HG02763 (cell line): Measurements from ENCODE around the gene USP12.

Experiments
- ATAC-seq: cut with Tn5 transposase; IDR thresholded peaks from one replicate; pipeline ENCODE4 v1.9.1; 2021; ENCODE audit warnings: mild to moderate bottlenecking, moderate library complexity; ENCODE audit not compliant: unreplicated experiment

USP12 gene

DNA sequence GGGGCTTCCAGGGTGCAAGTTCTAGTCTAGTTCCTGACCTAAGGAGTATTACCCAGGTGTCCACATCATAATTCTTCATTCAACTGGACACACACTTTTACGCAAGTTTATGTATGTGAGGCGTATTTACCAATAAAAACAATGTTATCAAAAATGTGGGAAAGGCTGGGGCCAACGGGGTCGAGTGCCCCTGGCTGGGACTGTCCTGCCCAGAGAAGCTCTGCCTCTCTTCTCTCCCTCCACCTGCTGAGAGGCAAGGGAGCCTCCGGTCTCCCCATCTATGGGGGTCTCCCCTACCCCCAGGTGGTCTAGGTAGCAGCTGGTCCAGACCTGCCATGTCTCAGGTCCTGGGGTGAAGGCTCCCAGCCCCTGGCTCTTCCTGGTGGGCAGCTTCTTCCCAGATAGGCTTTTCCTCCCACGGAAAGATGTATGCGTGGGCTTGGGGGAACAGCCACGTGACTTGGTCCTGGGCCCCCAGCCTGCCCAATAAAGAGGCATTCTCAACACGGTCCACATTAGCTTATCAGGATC, 132.4 kb downstream of the USP12 start:
- no peak for ATAC-seq

GRCh38 chr13:27038323-27038722, 133.3 kb downstream of the USP12 start:
- ATAC-seq = no peak

GRCh38 chr13:27037571-27037970, 134.0 kb downstream of the USP12 start:
- no peak for ATAC-seq

GRCh38 chr13:27037171-27037570, 134.4 kb downstream of the USP12 start:
- ATAC-seq = no peak

DNA sequence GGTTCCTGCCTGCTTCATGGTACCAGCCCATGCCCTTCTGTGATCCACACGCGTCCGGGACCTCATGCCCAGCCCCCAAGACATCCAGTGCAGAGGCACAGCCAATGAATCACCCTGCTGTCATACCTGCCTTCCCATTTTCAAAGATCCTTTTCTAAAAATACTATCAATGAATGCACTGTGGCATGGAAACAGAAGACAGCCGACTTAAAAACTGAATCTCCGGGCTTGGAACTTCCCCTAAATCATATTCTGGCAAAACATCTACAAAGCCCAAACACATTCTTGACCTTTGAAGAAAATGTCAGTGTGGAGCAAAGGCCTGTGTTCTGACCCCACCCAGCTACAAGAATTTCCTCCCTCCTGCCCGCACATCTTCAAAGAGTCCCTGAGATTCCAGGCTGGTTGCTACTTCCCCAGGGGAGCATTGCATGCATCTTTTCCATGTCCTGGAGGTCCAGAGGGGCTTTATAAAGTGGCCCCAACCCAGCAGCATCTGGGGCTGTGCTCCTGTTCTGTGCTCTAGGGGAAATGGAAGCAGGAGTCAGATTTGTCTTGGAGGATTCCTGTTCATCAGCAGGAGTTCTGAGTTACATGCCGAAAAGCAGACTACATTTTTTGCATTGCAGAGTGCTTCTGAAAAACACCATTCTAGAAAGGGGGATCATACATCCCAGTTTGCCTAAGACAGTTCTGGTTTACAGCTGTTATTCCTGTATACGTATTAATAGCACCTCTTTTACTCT, 135.2 kb downstream of the USP12 start:
- ATAC-seq = no peak

GRCh38 chr13:27035892-27036235, 135.7 kb downstream of the USP12 start:
- no peak for ATAC-seq

DNA sequence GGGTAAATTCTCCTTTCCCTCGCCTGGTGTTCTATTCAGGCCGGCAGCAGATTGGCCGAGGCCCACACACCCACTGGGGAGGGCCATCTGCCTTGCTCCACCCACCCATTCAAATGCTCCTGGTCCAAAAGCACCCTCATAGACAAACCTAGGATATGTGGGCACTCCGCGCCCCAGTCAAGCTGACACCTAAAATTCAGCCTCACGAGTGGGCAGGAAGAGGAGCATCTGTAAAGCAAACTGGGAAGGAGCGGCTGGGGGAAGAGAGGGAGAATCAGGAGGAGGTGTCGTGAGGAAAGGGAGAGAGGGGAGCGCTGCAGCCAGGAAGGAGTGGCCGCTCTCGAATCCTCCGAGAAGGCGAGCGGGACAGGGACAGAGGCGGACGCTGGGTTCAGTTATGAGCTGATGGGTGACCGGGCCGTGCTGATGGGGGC, 136.9 kb downstream of the USP12 start:
- no peak for ATAC-seq

DNA sequence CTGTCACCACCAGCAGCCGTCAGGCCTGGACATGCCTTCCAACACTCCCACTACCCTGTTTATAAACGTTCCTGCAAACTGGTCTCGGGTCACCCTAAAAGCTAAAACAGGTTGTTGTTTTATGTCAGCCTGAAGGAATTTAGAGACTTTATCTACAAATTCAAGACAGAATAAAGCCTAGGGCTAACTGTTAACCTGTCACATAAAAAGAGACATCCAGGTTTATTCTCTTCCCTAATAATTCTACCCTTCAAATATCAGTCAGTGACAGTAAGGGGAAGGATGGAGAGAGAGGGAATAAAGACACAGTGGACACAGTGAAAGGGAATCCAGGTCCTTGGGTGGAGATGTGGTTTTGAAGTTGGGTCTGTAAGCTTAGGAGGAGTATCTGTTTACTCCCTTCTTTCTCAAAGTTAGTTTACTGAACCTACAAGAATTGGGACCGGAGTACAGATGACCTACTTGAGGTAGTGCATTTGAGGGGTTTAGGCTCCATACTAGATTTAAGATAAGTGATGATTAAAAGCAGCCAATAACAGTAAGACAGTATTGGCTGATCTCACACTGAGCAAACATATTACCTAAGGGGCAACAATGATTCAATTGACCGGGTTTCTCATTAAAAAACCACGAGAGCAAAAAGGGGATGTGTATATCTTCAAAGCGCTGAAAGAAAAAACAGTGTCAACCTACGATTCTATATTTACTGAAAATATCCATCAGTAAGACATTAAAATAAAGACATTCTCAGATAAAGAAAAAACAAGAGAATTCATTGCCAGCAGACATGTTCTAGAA, 142.7 kb downstream of the USP12 start:
- no peak for ATAC-seq

DNA sequence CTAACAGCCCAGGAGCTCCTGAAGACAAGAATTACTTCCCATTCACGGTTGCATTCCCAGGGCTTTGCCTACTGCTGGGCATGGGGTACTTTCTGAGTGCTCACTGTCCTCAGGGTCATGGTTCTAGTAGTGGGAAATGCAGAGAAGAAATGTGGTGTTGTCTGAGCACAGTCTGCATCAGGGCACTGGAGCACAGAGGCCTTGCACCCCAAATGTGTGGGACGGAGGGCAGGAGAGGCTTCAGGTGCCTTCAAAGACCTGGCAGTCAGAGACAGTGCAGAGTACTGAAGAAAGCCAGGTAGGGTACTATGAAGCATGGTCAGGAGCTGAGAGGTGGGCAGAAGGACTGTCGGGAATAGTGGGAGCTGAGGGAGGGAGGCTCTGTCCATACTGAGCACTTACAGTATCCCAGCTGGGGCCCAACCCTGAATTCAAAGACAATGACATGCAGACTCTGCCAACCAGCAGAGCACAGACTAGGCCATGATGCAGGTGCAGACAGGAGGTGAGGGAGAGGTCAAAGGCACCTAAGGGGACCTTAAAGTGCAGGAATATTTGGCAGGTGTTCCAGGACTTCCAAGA, 144.4 kb downstream of the USP12 start:
- no peak for ATAC-seq

GRCh38 chr13:27026396-27026795, 145.2 kb downstream of the USP12 start:
- no peak for ATAC-seq

GRCh38 chr13:27024776-27025492, 146.7 kb downstream of the USP12 start:
- no peak for ATAC-seq

DNA sequence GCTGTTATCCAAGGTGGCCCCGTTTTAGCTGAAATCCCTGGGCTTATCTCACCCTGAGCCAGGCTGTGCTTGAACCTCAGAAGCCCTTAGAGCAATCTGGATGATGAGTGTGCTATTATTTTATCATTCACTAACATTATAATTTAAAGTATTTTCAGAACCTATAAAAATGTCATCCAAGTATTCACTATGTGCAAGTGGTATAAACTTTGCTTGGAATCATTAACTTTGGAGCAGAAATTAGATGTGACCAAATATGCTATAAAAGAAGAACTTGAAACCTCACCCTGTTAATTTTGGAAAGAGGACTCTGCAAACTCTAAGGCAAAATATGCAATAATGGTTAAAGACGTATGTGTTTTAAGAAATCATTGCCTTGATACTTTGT, 147.5 kb downstream of the USP12 start:
- no peak for ATAC-seq

- ATAC-seq = no peak
Observed at GRCh38 chr13:27023385-27024073, 148.1 kb downstream of the USP12 start.

DNA sequence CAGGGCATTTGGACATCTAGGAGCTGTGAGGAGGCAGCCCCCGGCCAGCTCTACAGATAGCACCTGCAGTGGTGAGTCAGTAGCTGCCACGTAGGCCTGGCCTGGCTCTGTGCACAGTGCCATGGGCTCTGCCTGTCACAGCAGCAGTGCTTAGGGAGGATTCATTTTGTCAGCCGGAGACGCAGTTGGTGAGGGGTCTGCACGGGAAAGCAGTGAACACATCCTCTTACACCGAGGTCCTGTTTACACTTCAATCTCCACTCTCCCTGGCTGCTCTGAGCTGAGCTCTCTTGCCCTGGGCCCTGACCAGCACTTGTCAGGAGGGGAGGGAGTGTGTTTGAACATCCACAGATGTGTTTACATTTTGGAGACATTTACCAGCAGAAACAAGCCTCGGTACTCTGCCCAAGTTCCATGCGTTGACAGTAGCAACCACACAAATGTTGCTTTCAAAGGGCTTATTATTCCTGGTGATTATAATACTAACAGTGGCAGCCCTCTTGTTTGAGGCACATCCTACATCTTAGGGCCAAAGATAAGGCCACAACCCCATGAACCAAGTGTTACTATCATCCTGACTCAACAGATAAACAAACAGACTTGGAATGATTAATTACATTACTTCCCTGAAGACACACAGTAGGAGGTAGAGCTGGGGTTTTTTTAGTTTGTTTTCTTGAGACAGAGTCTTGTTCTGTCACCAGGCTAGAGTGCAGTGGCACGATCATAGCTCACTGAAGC, 148.9 kb downstream of the USP12 start:
- ATAC-seq = no peak

- no peak for ATAC-seq
Observed at GRCh38 chr13:27020415-27020814, 151.2 kb downstream of the USP12 start.

- no peak for ATAC-seq
Observed at GRCh38 chr13:27018882-27019281, 152.7 kb downstream of the USP12 start.

- ATAC-seq = no peak
Observed at GRCh38 chr13:27018344-27018861, 153.2 kb downstream of the USP12 start.

DNA sequence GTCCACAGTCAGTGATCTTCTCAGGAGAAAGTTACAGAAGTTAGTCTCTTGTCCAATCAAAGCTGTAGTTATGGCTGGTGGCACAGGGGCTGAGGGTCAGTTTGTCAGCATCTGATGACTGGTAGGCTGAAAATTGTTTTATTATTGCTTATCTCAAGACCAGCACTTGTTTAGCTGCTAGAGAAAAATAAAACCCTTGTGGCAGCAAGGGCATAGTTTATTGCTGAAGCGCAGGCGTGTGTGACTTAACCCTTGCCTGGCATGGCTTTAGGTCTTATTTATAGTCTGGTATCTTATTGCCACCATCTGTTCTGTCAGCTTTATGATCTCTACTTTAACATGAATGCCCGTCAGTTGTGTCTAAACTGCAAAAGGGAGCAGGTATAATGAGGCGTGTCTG, 154.7 kb downstream of the USP12 start:
- no peak for ATAC-seq
